ENCODE data around the gene ABCD2. TPM values are rescaled to one million over a fixed set of nuclear protein-coding genes. Genes with fewer than 3 reads are reported as not detected.

The ABCD2 gene
- total and polyA plus RNA-seq, 9 of the 15 experiments (the other 6 are each of a cell fraction or from before 2014, with no cell fraction given) = 0.01 to 0.08 (median 0.04) TPM; not detected in 3

DNA sequence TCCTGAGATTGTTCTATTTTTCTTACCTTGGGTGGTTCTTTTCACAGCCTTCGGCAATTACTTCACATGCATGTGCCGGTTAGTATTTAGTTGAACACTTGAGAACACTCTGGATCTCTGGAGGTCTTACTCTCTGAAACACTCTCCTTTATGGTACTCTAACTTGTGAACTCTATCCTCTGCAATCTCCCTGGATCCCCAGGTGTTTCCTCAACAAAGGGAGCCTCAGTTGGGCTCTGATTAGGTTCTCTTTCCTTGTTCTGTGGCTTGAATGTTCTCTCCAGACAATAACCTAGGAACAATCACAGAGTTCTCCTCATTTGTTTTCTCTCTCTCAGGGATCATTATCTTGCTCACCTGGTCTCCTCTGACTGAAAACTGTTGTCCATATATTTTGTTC lies 40.5 kb upstream of the ABCD2 start (continued):
- TF ChIP-seq, protein P1, sequence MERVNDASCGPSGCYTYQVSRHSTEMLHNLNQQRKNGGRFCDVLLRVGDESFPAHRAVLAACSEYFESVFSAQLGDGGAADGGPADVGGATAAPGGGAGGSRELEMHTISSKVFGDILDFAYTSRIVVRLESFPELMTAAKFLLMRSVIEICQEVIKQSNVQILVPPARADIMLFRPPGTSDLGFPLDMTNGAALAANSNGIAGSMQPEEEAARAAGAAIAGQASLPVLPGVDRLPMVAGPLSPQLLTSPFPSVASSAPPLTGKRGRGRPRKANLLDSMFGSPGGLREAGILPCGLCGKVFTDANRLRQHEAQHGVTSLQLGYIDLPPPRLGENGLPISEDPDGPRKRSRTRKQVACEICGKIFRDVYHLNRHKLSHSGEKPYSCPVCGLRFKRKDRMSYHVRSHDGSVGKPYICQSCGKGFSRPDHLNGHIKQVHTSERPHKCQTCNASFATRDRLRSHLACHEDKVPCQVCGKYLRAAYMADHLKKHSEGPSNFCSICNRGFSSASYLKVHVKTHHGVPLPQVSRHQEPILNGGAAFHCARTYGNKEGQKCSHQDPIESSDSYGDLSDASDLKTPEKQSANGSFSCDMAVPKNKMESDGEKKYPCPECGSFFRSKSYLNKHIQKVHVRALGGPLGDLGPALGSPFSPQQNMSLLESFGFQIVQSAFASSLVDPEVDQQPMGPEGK (CRISPR knock-in tag; IDR thresholded peaks at IDR 0.05; ENCODE audit: borderline replicate concordance) = no peak
- TF ChIP-seq, protein P2, sequence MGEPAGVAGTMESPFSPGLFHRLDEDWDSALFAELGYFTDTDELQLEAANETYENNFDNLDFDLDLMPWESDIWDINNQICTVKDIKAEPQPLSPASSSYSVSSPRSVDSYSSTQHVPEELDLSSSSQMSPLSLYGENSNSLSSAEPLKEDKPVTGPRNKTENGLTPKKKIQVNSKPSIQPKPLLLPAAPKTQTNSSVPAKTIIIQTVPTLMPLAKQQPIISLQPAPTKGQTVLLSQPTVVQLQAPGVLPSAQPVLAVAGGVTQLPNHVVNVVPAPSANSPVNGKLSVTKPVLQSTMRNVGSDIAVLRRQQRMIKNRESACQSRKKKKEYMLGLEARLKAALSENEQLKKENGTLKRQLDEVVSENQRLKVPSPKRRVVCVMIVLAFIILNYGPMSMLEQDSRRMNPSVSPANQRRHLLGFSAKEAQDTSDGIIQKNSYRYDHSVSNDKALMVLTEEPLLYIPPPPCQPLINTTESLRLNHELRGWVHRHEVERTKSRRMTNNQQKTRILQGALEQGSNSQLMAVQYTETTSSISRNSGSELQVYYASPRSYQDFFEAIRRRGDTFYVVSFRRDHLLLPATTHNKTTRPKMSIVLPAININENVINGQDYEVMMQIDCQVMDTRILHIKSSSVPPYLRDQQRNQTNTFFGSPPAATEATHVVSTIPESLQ (CRISPR knock-in tag; IDR thresholded peaks at IDR 0.05) = no peak
- TF ChIP-seq SLC30A9 (CRISPR knock-in tag; IDR thresholded peaks at IDR 0.05) = no peak
- TF ChIP-seq ZNF445 (CRISPR knock-in tag; IDR thresholded peaks at IDR 0.05; ENCODE audit: low read depth) = no peak

- Histone ChIP-seq H3K27ac (ENCODE audit: extremely low read depth, low read depth, low read length) (no peak overlapping the region), H3K9ac (ENCODE audit: insufficient read depth in 1 of 2, low read depth in 2 of 2, low read length in 2 of 2) (no peak overlapping the region), H2AFZ (ENCODE audit: low read depth, low read length) (no peak overlapping the region), H3K4me1 (replicated peaks in 1 of 2; ENCODE audit: control insufficient read depth in 2 of 2, insufficient read depth in 2 of 2, low read length in 2 of 2) (no peaks in the 10 kb centered on the region), H3K79me2 (ENCODE audit: control insufficient read depth, insufficient read depth, low read length) (no peaks in the 10 kb centered on the region), H3K36me3 (ENCODE audit: control insufficient read depth, insufficient read depth, low read length) (no peaks in the 10 kb centered on the region), H3K9me1 (ENCODE audit: control insufficient read depth, insufficient read depth, low read length) (no peaks in the 10 kb centered on the region), H4K20me1 (replicated peaks; ENCODE audit: control insufficient read depth, insufficient read depth, low read length) (no peaks in the 10 kb centered on the region), H3K27me3 (ENCODE audit: control insufficient read depth in 2 of 2, insufficient read depth in 2 of 2, low read length in 2 of 2) (no peaks in the 10 kb centered on the region), H3K4me3 (no peak overlapping the region), H3K4me2 (ENCODE audit: insufficient read depth, low read length) (no peak overlapping the region), H3K9me3 (replicated peaks; ENCODE audit: control insufficient read depth, insufficient read depth, low read depth, low read length) (no peaks in the 10 kb centered on the region)
- DNase-seq (ENCODE audit: extremely low read depth in 1 of 4, low spot score in 3 of 4) (no peak), ATAC-seq (no peak), FAIRE-seq (no peak)
- intact Hi-C loops (cut with micrococcal nuclease) (no loop called here), in situ Hi-C loops (cut with MboI) (no loop called here)
- POLR2A ChIA-PET = no interaction called here
- CTCF ChIA-PET (ENCODE audit: low intra/inter-chr PET ratio) = no interaction called here
- BruUV-seq (replicated peaks) = no TSS peak
- TF ChIP-seq HDAC6 (IDR thresholded peaks at IDR 0.05; ENCODE audit: low read depth, low read length) (no peak), LEF1 (IDR thresholded peaks at IDR 0.05) (no peak), GTF3C2 (IDR thresholded peaks at IDR 0.05; ENCODE audit: borderline replicate concordance, extremely low read depth, insufficient read length) (no peak), PHB (CRISPR knock-in tag; IDR thresholded peaks at IDR 0.05) (no peak), ZBTB8A (IDR thresholded peaks at IDR 0.05; ENCODE audit: partially characterized antibody) (no peak), PML (IDR thresholded peaks at IDR 0.05; ENCODE audit: low read length) (no peak), ZNF124 (CRISPR knock-in tag; IDR thresholded peaks at IDR 0.05) (no peak), CBX8 (IDR thresholded peaks at IDR 0.05; ENCODE audit: borderline replicate concordance, extremely low read depth, low read depth, low read length, poor library complexity, severe bottlenecking) (no peak)
Measured at GRCh38 chr12:39647383-39647782, 27.8 kb upstream of the ABCD2 start.
